Measurements from ENCODE around the gene MANSC4. TPM values are rescaled to one million over a fixed set of nuclear protein-coding genes. Genes with fewer than 3 reads are reported as not detected.
"Not testable (repeated sequence)": the region's sequence is repeated elsewhere in the genome, so short reads cannot be mapped to it uniquely, and the experiment has no call there.

MANSC4 gene
- total RNA-seq, 1 donor from 2014 or later: not detected

DNA sequence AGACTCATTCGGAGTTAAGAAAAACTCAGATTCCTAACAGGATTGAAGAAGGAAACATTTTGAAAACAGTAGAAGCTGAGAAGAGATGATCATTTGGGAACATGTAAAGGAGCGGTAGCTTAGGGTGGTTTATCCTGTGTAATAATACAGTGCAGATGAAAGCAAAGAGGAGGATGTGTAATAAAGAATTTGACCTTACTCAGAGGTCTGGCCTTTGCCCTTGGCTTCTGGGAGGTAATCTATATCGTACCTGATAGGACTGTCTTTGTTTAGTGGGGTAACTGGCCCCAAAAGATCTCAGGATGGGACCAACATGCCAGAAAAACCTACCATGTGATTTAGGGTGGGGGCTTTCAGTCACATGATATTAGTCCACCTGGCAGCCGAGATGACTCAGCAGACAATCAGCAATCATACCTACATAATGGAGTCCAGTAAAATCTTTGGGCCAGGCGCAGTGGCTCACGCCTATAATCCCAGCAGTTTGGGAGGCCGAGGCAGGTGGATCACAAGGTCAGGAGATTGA, 23.3 kb downstream of the MANSC4 start:
- intact Hi-C loops (cut with micrococcal nuclease): no loop called here

DNA sequence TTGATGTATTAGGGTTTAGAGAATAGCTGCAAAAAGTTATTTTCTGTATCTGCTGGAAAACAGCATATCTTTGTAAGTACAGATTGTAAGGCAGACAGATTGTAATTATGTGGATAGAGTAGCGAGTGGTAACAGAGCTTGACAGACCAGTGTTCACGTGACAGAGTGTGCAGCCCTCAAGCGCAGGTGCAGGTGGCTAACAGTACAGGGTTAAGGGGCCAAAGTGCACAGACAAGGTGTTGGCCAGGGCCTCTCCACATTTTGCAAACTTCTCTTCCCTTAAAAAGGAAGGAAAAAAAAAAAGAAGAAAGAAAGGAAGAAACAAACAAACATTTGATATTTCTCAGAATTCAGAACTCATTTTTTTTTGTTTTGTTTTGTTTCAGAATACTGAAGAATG, 25.2 kb downstream of the MANSC4 start:
- intact Hi-C loops (cut with micrococcal nuclease): no loop called here

DNA sequence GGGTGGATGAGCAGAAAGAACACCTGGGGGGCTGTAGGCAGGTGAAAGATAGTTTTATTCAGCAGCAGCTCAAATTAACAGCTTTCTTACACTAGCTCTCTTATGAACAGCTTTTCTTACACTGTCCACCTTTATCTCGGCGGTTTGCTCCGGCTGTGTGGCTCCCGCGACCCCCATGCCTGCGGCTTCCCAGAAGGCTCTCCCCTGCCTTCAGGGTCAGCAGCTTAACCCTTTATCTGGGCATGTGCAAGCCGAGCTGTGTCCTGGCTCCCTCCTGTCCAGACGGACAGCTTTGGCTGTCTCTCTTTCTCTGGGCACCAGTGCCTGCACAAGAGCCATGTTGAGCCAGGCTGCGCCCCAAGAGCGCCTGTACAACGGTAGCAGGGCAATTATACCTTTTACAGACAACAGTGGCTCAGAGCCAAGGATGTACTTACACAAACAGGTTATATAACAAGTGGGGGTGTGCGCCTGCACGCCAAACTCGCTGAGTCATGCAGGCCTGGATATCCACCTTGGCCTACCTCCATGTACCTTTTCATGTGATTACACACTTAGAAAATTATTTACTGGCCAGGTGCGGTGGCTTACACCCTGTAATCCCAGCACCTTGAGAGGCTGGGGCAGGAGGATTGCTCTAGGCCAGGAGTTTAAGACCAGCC, 28.5 kb downstream of the MANSC4 start:
- intact Hi-C loops (cut with micrococcal nuclease): no loop called here

DNA sequence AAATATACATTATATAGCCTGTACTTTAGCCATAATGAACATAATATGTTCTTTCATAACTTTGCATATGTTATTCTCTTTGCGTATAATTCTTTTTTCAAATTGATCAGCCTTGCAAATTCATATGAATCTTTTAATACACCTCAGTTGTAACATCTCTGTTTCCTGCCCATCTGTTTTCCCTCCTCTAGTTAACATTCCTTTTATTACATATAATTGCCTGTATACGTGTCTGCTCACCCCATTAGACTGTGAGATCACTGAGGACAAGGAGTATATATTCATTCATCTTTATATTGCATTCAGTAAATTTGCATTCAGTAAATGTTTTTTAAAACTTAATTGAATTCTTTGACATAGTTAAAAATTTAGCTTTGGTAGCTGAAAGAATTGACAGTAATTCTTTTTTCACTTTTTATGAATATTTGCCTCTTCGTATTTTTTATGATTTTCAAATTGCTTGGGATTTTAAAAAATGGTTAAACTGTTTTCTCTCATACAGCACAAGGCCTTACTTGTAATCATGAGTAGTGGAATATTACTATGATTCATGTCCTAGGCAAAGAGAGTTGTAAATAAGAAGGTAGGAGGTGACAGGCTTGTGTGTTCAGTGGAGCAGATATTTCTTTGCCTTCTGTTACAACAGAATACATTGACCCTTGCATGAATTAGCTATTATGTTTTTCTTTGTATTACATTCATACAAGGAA, 32.8 kb downstream of the MANSC4 start:
- intact Hi-C loops (cut with micrococcal nuclease): no loop called here

DNA sequence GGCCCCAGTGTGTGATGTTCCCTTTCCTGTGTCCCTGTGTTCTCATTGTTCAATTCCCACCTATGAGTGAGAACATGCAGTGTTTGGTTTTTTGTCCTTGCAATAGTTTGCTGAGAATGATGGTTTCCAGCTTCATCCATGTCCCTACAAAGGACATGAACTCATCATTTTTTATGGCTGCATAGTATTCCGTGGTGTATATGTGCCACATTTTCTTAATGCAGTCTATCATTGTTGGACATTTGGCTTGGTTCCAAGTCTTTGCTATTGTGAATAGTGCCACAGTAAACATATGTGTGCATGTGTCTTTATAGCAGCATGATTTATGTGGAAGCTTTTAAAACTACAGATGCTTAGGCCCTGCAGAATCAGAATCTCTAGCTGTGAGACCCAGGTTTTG, 34.3 kb downstream of the MANSC4 start:
- intact Hi-C loops (cut with micrococcal nuclease): not testable (repeated sequence)

DNA sequence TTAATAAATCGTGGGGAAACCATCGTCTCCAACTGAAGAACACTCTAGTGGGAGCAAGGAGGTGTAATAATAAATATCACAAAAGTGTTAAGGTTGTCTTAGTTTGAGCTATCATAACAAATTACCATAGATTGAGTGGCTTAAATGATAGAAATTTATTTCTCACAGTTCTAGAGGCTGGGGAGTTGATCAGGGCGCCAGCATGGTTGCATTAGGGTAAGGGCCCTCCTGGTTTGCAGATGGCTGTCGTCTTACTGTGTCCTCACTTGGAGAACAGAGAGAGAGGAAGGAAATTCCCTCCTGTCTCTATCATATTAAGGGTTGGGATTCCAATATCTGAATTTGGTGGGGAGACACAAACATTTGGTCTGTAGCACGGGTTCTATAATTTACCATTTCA, 36.4 kb downstream of the MANSC4 start:
- intact Hi-C loops (cut with micrococcal nuclease): no loop called here

DNA sequence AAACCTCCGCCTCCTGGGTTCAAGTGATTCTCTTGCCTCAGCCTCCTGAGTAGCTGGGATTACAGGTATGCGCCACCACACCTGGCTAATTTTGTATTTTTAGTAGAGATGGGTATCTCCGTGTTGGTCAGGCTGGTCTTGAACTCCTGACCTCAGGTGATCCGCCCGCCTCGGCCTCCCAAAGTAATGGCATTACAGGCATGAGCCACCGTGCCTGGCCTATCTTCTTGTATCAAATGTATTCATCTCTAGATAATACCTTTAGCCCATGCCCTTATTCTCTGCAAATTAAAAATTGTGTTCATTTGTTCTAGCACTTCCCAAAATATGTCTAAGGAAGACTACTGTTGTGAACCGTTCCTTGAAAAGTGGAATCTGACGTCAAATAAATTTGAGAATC, 45.7 kb downstream of the MANSC4 start:
- intact Hi-C loops (cut with micrococcal nuclease): loop anchor here (10.0 kb wide), 1 partner anchor 1140 kb away; no protein-coding TSS in a partner anchor

DNA sequence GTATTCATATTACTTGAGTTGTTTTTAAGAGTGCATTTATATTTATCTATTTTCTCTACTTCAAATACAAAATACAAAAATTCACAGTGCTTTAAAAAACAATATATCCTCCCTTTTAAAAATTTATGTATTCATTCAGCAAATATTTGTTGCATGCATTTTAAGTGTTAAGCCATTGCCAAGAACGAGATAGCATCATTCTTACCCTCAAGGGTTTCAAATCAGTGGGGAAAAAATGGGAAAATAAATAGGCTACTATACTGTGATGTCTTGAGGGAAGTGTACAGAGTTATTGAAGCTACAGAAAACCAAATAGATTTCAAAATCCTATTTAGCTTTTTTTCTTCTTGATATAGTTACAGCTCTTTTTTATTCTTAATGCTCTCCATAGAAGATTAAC, 46.2 kb downstream of the MANSC4 start:
- intact Hi-C loops (cut with micrococcal nuclease): loop anchor here (1.0 to 10.0 kb wide), 3 partner anchors 88 to 1141 kb away; no protein-coding TSS in a partner anchor

DNA sequence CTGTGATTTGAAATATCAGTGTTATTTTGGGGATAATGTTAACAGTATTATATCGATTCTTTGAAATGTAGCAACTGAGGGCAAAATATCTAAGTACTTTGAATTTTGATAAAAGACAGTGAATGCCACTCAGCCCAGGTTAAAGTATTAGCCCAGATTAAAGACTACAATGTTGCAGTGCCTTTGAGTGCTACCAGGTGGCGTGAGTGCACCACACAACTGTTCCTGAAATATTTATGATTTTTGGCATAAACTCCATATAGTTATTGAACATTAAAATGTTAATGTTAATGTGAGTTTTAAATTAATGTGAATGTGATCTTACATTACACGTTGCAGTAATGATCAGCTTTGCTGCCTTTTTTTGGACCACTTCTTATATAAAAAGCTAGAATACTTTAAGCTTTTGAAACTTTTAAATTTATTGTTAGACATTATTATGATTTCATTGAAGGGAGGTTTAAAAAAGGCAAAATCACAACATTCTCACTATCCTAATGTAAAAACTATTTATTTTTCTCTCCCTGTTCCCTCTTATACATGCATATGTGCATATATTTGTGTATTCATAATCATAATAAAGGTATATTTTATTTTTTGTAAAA, 46.9 kb downstream of the MANSC4 start:
- intact Hi-C loops (cut with micrococcal nuclease): loop anchor here (1.0 to 10.0 kb wide), 3 partner anchors 88 to 1142 kb away; no protein-coding TSS in a partner anchor

DNA sequence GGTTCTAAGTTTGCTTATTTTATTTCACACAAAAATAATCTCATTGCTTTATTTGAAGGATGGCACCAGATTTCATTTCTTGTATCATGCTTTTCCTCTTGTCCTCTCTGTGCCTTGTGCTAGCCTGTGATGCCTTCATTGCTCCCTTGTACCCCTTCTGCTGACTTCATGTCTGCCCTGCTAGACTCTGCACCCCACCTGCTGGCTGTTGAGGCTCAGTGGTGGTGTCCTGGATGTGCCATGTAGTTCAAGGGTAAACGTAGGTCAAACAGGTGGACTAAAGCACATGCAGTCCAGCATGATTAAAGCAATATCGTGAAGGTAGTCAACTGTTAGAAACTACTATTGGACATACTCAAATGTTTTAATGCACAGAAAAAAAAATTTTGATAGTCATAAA, 47.8 kb downstream of the MANSC4 start:
- intact Hi-C loops (cut with micrococcal nuclease): loop anchor here (10.0 kb wide), 1 partner anchor 1143 kb away; no protein-coding TSS in a partner anchor

DNA sequence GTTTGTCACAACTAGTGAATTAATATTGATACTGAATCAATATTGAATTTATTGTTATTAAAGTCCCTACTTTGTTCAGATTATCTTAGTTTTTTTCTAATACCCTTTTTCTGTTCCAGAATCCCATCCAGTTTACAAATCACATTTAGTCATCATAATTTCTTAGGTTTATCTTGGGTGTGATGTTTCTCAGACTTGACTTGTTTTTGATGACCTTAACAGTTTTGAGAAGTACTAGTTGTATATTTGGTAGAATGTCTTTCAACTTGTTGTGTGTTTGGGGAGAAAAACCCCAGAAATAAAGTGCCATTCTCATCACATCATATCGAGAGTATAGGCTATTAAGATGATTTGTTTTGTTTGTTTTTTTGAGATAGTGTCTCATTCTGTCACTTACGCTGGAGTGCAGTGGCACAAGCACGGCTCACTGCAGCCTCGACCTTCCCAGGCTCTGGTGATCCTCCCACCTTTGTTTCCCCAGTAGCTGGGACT, 49.9 kb downstream of the MANSC4 start:
- intact Hi-C loops (cut with micrococcal nuclease): loop anchor here (10.0 kb wide), 1 partner anchor 1145 kb away; no protein-coding TSS in a partner anchor

DNA sequence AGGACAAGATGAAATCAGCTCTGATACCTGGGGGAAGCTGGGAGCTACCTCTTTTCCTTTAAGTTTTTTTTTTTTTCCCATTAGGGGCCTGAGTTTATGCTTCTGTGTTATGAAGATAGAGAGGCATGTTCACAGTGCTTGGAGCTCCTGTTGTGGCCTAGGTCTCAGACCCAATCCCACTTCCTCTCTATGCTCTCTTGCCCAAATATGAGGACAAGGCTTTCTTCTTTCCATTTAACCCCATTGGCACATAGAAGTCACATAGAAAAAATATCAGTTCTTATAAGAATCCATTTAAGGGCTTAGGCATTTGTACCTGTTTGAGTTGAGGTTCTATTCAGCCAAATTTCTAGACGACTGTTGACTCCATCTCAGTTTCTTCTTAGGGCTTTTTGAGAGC, 56.8 kb downstream of the MANSC4 start:
- intact Hi-C loops (cut with micrococcal nuclease): no loop called here

Other genes starting within 250 kb of the MANSC4 start
- 0.30 and 0.34 TPM in 2 replicates for gene REP15, start 83.8 kb downstream of the MANSC4 start, total RNA-seq
- gene MRPS35, start 69.4 kb downstream of the MANSC4 start, total RNA-seq: 37.5 and 39.8 TPM in 2 replicates
- gene KLHL42, start within 50 bp of the MANSC4 start, total RNA-seq: 15.8 and 18.5 TPM in 2 replicates
- gene PTHLH, start 192.5 kb upstream of the MANSC4 start, total RNA-seq: not detected in 2 replicates